H4 (cell line): ENCODE measurements around the gene PLEKHS1. TPM values are rescaled to one million over a fixed set of nuclear protein-coding genes. Genes with fewer than 3 reads are reported as not detected.

Experiments used
- DNase-seq: peaks from one replicate; pipeline ENCODE4 v3.0.0-alpha.2; 2015; ENCODE audit warnings: low spot score
- total RNA-seq: library from RNA; depleted of rRNA; stranded (reverse); fragments of >200 nt; shearing (Covaris generic); gene quantifications from 2 replicates; pipeline ENCODE4 v1.2.3, GENCODE V29; 2014; rRNA removed

The PLEKHS1 gene
- 0.80 and 1.5 TPM in 2 replicates for total RNA-seq

DNA sequence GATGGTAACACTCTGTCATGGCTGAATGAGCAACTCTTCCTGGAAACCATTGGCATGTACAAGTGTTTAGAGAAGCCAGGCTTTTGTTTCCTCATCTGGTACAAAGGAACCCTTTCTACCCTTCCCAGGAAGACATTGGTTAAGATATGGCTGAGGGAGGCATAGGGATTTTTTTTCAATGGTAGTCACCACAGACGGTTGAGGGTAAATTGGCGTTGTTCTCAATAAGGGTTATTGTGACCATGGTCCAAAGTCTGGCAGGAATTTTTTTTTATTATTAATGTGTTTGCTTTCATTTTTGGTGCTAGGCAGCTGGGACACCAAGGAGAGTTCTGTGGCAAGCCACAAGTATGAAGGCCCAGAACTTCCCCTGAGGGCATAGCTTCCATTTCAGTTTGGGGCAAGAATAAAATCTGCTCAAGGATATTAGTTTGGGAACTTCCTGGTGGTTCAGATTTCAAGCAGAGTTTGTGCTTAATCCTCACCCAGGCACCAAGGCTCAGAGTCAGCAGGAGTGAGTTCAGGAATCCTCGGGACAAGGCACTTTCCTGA, at the start of gene PLEKHS1:
Gene PLEKHS1 (plus strand): TSS at position 502 of the 552 bp plus-strand sequence. CDS start 3,596 bp downstream, outside the sequence.
- DNase-seq: peak; percentile 69

DNA sequence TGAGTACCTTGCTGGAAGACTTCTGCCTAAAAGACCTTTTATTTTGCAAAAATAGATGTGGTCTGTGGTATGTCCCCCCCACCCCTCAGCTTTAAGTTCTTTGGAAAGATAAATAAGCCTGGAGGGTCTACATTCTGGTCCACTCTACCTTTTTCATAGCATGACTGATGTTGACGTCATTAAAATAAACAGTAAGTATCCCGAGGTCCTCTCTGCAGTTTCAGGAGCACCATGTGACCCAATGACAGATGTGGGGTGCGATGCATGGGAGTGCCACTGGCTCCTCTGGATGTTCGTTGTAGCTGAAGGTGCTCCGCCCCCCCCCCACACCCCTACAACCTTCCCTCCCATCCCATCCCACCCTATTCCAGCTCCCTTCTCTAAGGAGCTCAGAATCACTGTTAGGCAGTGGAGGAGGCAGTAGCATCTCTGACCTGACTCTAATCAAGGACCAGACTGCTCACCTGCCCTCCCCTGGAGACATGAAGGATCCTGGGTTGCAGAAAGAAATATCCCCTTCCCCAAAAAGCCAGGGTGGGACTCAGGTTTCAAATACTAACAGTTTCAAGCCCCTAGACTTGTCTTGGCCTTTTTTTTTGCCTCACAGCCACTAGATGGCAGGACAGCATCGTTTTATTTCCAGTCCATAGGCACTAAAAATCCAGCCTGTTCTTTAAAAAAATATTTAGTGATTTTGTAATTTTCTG, 46.7 kb upstream of the PLEKHS1 start:
- peak; percentile 36 for DNase-seq

DNA sequence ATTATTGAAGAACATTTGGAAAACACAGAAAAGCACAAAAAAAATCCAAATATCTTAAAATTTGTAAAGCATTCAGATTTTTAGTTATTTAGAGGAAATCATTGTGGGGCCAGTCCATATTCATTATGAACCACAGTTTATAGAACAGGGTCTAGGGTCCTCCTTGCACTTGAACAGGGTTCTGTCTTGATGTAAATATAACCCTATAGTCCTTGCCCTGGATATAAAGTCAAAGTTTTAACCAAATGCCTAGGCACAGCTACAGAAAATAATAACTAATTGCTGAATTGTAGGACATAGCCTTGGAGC, 46.2 kb upstream of the PLEKHS1 start:
- no peak for DNase-seq

DNA sequence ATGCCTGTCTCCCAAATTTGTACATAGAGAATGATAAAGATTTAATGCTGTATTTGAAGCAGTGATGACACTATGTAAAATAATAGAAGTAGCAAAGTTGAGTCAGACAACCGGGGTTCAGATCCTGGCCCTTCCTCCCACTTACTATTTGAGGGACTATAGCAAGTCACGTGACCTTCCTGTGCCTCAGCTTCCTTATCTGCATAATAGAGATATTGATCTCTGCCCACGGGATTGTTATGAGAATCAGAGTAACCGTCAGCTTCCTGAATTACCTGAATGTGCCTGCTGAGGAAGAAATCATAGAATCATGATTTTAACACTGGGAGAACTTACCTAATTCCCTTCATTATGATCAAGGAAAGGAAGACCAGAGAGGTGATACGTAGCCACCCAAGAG, 44.9 kb upstream of the PLEKHS1 start:
- DNase-seq: no peak

DNA sequence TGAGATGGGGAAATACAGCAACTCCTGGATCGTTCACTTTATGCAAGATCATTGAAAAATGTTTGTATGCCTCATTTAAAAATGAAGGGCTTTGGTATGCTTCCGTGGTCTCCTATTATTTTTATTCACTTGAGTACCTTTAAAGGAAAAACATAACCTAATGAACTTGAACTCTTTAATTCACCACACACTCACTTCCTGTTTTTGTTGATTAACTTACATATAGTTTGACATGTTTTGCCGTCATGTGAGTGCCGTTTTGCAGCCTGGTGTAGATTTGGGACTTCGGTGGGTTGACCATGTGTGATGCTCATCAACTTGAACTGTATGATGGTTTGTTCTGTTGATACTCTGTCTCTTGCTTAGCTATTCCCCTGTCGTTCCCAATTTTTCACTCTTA, 42.8 kb upstream of the PLEKHS1 start:
- no peak for DNase-seq

DNA sequence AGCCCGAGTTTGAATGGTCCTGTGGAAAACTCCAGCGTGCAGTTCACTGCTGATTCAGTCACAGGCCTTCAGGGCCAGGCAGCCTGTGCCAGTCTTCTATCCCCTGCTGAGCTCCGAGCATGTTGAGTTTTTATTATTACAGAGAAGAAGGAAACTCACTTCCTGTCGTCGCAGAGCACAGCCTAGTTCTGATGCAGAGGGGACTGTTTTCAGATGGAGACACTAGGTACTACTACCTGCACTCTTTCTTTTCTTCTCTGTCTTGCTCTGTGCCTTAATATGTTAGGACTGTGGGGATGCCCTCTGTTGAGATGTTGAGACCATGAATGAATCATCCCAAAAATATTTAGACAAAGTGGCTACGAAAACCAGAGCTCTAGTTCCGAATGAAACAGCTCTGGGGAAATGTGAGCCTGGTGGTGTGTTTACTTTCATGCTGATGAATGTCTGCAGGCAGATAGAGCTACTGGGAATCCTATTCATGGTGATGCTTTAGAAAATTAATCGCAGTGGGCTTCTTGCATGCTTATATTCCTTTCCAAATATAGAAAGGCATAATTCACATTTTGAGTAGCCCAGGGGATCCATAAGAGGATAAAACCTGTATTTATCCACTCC, 42.2 kb upstream of the PLEKHS1 start:
- peak; percentile 68 for DNase-seq

DNA sequence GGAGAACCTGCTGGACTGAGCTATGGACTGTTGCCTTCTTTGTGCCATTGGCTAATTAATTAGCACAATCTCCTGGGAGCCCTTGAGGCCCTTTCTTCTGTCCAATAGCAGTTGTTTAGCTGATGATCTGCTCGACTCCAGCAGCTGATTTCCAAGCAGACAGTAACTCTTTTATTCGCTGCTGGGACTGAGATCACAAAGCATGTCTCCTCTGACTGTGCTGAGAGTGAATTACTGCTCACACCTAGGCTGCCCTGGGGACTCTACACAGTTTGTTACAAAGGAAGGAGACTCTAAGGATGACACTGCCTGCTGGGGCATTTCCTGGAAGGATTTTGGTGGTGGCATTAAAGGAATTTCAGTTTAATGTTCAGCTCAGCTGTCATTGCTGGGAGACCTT, 40.3 kb upstream of the PLEKHS1 start:
- DNase-seq: no peak

DNA sequence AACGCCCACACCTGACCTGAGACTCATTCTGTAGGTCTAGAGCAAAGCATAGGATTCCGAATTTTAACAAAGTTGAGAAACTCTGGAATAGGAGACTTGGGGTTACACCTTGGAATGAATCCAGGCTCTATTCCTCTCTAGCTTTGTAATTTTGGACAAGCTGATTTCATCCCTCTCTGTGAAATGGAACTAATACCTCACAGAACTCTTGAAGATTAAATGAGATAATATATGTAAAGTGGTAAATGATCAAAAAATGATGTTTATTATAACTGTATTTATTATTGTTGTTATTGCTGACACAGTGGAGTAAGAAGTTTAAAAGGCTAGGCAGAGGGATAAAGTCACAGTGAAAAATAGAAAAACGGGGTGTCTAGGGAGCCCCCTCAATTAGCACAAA, 39.5 kb upstream of the PLEKHS1 start:
- no peak for DNase-seq

DNA sequence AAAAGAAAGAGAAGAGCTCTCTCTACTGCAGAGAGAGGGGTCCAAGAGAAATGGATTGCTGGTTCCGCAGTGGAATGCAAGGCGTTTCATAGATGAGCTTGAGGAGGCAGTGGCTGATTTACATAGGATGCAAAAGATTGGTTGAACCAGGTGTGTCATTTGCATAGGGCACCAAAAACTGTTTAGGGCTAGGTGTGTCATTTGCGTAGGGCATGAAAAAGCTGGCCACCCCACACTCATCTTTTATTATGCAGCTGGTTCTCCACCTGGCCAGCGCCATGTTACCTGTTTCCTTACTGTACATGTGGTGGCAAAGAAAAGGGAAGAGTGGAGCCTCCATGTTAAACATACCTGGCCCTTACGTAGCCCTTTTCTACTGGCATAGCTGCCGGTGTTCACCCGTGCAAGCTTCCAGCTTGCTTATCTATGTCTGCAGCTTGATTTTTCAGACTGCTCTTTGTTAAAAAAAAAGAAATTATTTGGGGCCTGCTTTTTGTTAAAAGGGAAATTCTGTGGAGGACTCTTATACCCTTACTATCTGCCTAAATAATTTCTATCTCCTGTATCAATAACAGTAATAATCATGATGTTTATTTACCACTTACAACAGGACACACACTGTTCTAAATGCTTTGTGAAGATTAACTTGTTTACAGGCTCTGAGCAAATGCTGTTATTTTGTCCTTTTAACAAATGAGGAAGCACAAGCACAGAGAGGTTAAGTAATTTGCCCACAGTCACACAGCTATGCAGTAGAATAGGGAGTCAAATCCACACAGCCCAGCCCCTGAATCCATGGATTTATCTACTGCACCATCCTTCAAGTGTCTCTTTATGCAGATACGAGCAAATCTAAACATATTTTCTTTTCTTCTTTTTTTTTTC, 38.5 kb upstream of the PLEKHS1 start:
- no peak for DNase-seq

DNA sequence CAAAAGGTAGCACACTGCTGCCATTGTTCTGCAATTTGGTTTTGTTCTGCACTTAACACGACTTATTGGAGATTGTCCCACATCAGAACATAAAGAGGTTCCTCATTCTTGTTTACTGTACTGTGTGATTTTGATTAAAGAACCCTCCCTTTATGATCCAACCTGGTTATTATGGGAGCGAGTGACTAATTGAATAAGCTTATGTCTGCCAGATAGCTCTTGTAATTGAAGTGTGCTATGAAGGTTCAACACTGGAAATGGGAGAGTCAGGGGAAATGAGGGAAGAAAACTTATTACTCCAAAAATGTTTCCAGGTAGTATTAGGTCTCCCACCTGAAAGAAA, 37.9 kb upstream of the PLEKHS1 start:
- DNase-seq: no peak

DNA sequence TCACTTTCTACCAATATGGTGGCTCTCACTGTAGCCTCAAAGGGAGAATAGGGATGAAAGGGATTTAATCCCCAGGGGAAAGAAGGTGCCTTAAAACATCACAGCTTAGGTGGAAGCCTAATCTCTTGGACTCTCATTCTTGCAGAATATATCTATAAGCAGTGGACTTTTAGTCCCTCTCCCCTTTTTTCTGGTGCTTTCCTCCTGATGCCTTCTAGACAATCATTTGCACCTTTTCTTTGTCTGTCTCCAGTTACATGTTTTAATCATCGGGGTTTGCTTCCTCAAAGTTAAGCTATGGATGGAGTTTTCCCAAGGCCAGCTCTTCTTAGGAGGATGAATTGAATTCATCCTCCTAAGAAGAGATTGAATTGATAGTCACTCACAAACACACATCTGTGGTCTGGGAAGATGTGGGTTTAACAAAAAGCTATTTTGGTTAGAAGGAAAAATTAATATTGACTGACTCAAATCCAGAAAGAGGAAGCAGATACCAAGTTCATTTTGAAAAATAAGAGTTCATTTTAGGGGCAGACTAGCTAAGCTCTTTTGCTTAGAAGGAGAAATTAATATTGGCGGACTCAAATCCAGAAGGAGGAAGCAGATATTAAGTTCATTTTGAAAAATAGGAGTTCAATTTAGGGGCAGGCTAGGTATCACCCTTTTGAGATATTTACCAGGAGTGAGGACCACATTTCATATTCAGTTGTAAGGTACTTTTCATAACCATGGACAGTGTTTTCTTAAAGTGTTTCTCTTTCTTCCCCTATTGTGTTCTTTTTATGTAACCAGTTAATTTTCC, 35.2 kb upstream of the PLEKHS1 start:
- no peak for DNase-seq

DNA sequence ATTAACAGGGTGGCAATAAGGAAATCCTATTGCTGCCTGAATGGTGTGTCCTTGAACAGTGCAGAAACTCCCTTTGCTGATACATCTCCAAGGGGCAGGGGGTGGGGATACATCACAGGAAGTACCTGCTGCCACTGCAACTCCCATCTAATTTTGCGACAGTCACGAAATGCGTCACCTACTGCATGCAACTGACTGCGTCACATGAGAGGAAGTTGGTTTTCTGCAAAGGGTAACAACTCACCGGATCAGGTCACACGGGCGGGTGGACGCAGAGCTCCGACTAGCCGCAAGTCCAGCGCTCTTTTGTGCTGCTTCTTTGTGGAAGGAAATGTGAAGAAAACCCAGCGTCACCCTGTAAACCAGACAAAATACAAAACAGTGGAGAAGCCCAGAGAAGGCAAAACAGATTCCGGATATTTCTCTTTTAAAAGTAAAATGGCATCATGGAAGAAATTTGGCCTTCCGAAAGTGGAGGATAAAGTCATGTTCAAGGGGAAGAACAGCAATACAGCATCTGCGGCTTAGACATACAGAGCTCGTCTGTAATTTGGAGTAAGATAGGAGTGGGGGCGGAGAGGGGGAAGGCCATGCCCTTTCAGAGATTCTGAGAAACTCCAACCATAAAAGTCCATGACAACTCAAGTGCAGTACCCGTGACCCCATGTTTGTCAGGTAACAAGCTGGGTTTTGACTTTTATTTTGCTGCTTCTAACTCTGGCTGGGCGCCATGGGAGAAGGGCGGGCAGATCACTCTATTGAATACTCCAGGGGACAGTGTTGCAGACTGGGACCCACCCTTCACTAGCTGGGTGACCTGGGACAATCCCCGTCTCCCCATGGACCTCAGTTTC, 32.3 kb upstream of the PLEKHS1 start:
- no peak for DNase-seq

DNA sequence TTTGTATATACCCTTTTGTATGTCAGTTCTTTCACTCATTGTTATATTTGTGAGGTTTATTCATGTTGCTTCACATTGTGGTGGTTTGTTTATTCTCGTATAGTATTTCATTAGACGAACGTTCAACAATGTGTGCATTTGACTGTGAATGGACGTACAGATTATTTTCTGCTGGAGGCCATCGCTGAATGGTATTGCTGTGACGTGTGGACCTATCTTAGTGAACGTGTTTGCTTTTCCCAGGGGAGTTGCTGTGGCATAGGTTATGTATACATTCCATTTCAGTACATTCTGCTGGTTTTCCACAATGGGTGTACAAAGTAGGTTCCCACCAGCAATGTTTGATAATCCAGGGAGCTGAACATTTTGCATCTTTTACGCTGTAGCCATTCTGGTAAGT, 31.1 kb upstream of the PLEKHS1 start:
- no peak for DNase-seq

DNA sequence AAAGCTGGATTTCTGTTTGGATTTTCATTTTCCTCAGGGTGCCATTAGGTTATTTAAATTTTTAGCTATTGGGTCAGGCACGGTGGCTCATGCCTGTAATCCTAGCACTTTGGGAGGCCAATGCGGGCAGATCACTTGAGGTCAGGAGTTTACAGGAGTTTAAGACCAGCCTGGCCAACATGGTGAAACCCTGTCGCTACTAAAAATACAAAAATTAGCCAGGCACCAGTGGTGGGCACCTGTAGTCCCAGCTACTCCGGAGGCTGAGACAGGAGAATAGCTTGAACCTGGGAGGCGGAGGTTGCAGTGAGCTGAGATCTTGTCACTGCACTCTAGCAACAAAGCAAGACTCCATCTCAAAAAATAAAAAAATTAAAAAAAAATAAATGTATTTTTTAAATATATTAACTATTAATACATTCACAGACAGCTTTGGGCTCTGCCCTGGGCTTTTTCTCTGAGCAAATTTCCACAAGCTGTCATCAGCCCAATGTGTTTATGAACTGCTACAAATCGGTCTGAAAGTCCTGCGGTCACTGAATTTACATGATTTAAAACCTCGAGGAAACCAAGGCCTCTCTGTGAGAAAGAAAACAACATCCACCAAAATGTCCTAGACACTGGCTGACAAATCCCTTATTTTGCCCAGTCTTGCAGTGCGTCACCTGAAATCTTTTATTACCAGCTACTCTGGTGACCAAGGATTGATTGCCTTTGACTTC, 19.2 kb upstream of the PLEKHS1 start:
- no peak for DNase-seq

DNA sequence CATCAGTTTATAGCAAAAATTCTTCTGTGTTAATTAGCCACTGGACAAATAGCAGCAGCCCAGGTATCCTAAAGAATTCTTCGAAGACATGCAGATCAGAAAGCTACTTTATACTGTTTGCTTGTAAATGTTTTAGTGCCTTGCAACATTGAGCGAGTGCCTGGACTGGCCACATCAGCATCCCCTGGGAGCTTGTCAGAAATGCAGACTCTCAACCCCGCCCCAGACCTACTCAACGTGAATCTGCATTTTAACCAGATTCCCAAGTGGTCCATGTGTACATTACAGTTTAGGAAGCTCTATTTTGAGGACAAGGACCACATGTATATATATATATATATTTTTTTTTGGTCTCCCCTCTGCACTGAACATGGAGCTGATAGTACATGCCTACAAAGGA, 18.5 kb upstream of the PLEKHS1 start:
- DNase-seq: no peak

DNA sequence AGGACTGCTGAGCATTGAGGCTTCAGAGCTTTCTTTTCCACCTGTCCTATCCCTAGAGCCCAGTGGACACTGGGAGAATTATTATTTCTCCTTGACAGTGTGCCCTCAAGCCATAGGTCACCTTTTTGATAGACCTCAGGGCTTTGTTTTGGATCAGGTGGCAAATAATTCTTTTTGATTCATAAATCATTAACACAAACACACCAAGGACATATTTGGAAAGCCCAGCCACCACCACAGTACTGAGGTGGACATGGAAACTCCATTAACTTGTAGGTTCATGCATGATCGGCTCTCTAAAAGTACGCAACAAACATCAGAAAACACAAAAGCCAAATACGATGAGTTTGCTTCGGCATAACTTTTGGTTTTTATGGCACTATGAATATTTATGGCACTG, 17.8 kb upstream of the PLEKHS1 start:
- DNase-seq: no peak

DNA sequence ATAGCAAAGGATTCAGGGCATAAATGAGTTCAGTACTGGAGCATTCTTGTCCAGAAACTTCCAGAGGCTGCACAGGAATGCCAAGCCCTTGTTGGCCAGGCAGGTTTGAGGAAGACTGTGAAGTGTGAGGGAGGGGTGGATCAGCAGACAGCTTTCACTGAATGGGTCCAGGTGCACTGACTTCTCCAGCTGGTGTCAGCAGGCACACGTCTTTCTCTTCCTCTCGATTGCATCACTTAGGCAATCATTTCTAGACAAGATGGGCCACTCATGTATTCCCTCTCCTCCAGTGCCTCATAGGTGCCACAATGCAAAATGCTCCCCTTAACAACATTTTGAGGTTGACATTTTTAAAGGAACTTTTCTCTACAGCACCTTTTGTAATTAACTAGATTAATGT, 15.6 kb upstream of the PLEKHS1 start:
- peak; percentile 70 for DNase-seq

DNA sequence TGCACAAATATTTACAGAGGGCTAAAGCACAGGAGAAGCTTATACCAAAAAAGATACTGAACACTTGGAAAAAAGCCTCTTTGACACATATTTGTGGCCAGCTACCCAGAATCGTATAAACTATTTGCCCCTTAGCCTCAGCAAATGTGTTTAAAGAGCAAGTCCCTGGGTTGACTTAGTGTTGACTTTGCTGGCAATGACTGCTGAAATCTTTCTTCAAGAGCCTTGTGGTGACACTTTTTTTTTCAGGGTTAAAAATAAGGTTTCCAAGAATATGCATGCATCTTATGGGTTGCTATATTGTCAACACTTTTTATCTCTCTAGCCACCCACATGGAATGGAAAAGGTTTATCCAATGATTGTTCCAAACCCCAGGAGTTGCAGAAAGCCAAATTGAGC, 14.9 kb upstream of the PLEKHS1 start:
- peak; percentile 95 for DNase-seq

DNA sequence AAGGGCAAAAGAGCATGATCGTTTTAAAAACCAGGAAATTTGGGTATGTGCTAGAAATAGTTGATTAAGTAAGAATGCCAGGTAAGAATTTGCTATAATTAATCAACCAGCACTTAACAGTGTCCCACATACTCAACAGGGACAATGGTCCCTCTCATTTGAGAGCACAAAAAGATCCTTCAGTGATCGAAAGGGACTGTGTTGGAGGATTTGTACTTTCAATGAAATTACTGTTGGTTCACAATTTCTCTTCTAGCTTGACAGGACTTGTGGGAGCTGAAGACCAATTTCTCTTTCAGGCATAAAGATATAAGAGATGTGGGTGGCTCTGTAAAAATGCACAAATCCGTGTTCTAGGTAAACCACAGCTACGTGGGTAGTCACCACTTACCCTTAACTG, 12.5 kb upstream of the PLEKHS1 start:
- no peak for DNase-seq

DNA sequence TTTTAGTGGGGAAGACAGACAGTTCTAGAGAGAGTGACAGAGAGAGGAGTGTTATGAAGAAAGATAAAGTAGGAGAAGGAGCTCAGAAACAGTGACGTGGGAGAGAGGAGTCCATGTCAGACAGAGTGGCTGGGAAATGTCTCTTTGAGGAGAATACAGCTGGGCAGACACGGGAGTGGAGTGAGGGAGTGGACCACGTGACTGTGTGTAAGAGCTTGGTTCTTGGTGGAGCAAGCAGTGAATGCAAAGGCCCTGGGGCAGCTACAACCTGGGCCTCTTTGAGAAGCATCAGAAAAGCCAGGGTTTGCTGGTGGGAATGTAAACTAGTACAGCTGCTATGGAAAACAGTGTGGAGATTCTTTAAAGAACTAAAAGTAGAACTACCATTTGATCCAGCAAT, 11.9 kb upstream of the PLEKHS1 start:
- no peak for DNase-seq
